BJ (cell line): Measurements from ENCODE around the gene PAM16. TPM values are rescaled to one million over a fixed set of nuclear protein-coding genes. Genes with fewer than 3 reads are reported as not detected.

Source experiments
- CTCF ChIA-PET: fragments of 350-600 bp; formaldehyde crosslinking; extraction: SDS; loops from one replicate; lab custom pipeline; 2021; ENCODE audit warnings: antibody characterized with exemption, inconsistent platforms; lab: Yijun Ruan, JAX
- POLR2A ChIA-PET: fragments of 300-600 bp; sonication (Branson Sonifier 250); formaldehyde crosslinking; extraction: SDS; loops from one replicate; lab custom pipeline; 2021; ENCODE audit warnings: antibody characterized with exemption; lab: Charles Lee
- DNase-seq: peaks from one replicate; pipeline ENCODE4 v3.0.0-alpha.2; 2011; ENCODE audit warnings: low read depth
- H3K27me3 ChIP-seq: 2 replicates; pipeline ENCODE4 v1.6.0; 2011; ENCODE audit warnings: low read length; ENCODE audit not compliant: control insufficient read depth, insufficient read depth
- H3K36me3 ChIP-seq: 2 replicates; pipeline ENCODE4 v1.5.1; 2011; ENCODE audit warnings: low read length; ENCODE audit not compliant: control insufficient read depth, insufficient read depth
- H3K4me3 ChIP-seq: 2 replicates; pipeline ENCODE4 v1.5.1; 2011; ENCODE audit warnings: low read depth, mild to moderate bottlenecking, control low read depth, low read length
- polyA plus RNA-seq: library from polyadenylated mRNA; depleted of rRNA; stranded (reverse); fragments of >200 nt; gene quantifications from 2 replicates; pipeline ENCODE4 v1.2.3, GENCODE V29; 2011
- TF ChIP-seq, protein P1 (sequence below): IDR thresholded peaks from 2 replicates; pipeline ENCODE4 v1.5.1; 2011; ENCODE audit warnings: low read depth, mild to moderate bottlenecking, control low read depth, inconsistent platforms, low read length, moderate library complexity; ENCODE audit not compliant: insufficient read depth

PAM16 gene
- polyA plus RNA-seq, 1 experiment: 44.2 TPM

- H3K36me3 ChIP-seq: no peaks in the 10 kb centered on the region
- no peaks in the 10 kb centered on the region for H3K27me3 ChIP-seq
- no peak for DNase-seq
- no peak overlapping the region for H3K4me3 ChIP-seq
- POLR2A ChIA-PET: no interaction called here
- TF ChIP-seq, protein P1, sequence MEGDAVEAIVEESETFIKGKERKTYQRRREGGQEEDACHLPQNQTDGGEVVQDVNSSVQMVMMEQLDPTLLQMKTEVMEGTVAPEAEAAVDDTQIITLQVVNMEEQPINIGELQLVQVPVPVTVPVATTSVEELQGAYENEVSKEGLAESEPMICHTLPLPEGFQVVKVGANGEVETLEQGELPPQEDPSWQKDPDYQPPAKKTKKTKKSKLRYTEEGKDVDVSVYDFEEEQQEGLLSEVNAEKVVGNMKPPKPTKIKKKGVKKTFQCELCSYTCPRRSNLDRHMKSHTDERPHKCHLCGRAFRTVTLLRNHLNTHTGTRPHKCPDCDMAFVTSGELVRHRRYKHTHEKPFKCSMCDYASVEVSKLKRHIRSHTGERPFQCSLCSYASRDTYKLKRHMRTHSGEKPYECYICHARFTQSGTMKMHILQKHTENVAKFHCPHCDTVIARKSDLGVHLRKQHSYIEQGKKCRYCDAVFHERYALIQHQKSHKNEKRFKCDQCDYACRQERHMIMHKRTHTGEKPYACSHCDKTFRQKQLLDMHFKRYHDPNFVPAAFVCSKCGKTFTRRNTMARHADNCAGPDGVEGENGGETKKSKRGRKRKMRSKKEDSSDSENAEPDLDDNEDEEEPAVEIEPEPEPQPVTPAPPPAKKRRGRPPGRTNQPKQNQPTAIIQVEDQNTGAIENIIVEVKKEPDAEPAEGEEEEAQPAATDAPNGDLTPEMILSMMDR: no peak
- CTCF ChIA-PET: interaction anchor here (1.1 kb wide), 1 partner anchor 8 kb away, joined by 3 read pairs; no protein-coding TSS in a partner anchor
Observed at GRCh38 chr16:4301968-4302367, 49.2 kb downstream of the PAM16 start.

DNA sequence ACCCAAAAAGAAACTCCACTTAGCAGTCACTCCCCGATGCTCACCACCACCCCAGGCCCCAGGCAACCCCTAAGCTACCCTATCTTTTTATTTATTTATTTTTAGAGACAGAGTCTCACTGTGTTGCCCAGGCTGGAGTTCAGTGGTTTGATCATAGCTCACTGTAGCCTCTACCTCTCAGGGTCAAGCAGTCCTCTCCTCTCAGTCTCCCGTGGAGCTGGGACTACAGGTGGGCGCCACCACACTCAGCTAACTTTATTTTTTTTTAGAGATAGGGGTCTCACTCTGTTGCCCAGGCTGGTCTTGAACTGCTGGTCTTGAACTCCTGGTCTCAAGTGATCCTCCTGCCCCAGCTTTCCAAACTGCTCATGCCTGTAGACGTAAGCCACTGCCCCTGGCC lies 49.9 kb downstream of the PAM16 start:
- Histone ChIP-seq H3K4me3 (no peak overlapping the region), H3K27me3 (no peaks in the 10 kb centered on the region), H3K36me3 (no peaks in the 10 kb centered on the region)
- CTCF ChIA-PET: interaction anchor here (1.0 to 13.0 kb wide), 2 partner anchors 17 to 29 kb away, joined by 5 to 211 read pairs; no protein-coding TSS in a partner anchor
- TF ChIP-seq, protein P1: no peak
- POLR2A ChIA-PET: no interaction called here
- DNase-seq: no peak

DNA sequence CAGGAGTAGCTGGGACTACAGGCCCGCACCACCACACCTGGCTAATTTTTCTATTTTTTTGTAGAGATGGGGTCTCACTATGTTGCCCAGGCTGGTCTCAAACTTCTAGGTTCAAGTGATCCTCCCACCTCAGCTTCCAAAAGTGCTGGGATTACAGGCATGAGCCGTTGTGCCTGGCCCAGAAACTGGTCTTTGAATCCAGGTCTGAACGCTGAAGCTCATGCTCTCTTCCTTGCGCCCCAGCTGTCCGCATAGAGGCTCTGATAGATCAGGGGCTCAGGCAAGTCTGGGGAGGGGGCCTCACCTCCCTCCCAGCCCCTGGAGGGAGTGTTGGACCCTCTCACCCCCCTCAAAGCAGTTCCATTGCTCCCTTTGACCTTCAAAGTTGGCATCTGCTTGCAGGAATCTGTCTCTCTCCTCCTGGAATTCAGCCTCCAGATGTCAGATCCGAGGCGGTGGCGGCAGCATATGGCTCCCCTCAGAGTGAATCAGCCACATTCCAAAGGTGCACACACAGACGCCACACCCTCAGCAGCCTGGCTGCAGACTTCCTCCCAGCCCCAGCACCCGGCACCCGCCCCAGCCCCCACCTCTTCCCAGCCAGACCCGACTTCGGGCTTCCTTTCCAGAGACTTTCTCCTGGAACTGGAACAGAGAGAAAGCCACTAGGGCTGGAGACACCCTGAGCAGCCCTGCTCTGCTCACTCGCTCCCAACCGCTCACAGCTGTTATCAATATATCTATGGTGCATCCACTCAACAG lies 52.2 kb downstream of the PAM16 start:
- TF ChIP-seq, protein P1: no peak
- Histone ChIP-seq H3K36me3 (no peaks in the 10 kb centered on the region), H3K4me3 (peak overlapping the region; percentile 6; the same call in 1 of the 2 replicates), H3K27me3 (no peaks in the 10 kb centered on the region)
- POLR2A ChIA-PET: interaction anchor here (0.6 kb wide), 1 partner anchor 24 kb away, joined by 3 read pairs; no protein-coding TSS in a partner anchor
- CTCF ChIA-PET: interaction anchor here (0.6 to 13.0 kb wide), 8 partner anchors 8 to 104 kb away, joined by 3 to 211 read pairs (median 5); no protein-coding TSS in a partner anchor
- peak; percentile 77 for DNase-seq

GRCh38 chr16:4297480-4297879 lies 53.6 kb downstream of the PAM16 start:
- TF ChIP-seq, protein P1: no peak
- H3K27me3 ChIP-seq: no peaks in the 10 kb centered on the region
- H3K4me3 ChIP-seq: no peak overlapping the region
- ChIA-PET POLR2A (interaction anchor here (0.7 kb wide), 1 partner anchor 10 kb away, joined by 5 read pairs; no protein-coding TSS in a partner anchor), CTCF (interaction anchor here (0.6 to 13.0 kb wide), 9 partner anchors 9 to 1116 kb away, joined by 3 to 211 read pairs (median 3); no protein-coding TSS in a partner anchor)
- no peaks in the 10 kb centered on the region for H3K36me3 ChIP-seq
- DNase-seq: no peak

DNA sequence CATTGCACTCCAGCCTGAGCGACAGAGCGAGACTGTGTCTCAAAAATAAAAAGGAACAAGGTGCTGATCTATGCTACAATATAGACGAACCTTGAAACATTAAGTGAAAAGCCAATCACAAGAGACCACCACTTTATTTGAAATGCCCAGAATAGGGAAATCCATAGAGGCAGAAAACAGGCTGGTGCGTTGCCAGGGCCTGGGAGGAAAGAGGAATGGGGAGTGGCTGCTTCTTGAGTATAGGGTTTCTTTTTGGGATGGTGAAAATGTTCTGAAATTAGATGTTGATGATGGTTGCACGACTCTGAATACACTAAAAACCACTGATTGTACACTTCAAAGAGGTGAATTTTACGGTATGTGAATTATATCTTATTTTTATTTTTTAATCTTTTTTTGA lies 55.5 kb downstream of the PAM16 start:
- POLR2A ChIA-PET: no interaction called here
- no peaks in the 10 kb centered on the region for H3K27me3 ChIP-seq
- CTCF ChIA-PET: interaction anchor here (0.6 to 13.0 kb wide), 2 partner anchors 35 to 80 kb away, joined by 3 to 211 read pairs; no protein-coding TSS in a partner anchor
- no peak for DNase-seq
- TF ChIP-seq, protein P1: no peak
- H3K4me3 ChIP-seq: no peak overlapping the region
- H3K36me3 ChIP-seq: no peaks in the 10 kb centered on the region
